HepG2 (cell line): ENCODE results near the gene BCDIN3D. TPM values are rescaled to one million over a fixed set of nuclear protein-coding genes. Genes with fewer than 3 reads are reported as not detected.

Experiments used
- ATAC-seq: fragments of 200-7000 bp; cut with Tn5 transposase; 3 replicates; pipeline ENCODE4 v1.9.1; 2020; ENCODE audit warnings: mild to moderate bottlenecking, moderate library complexity
- BruUV-seq: library from RNA; stranded (reverse); fragments of 400-500 nt; replicated peaks from 2 replicates; lab custom pipeline; 2021; lab: Mats Ljungman, UMichigan
- CTCF ChIA-PET: fragments of 300-600 bp; formaldehyde crosslinking; extraction: SDS; loops from one replicate; lab custom pipeline; 2021; ENCODE audit warnings: low total read pairs, inconsistent platforms, low intra/inter-chr PET ratio; lab: Yijun Ruan, JAX
- POLR2A ChIA-PET: fragments of 350-600 bp; sonication (Branson Sonifier 250); formaldehyde crosslinking; loops from one replicate; lab custom pipeline; 2020; ENCODE audit warnings: antibody characterized with exemption, inconsistent platforms; lab: Yijun Ruan, JAX
- DNase-seq: peaks from one replicate; pipeline ENCODE4 v3.0.0-alpha.2; 2015; ENCODE audit warnings: low spot score
- FAIRE-seq: peaks from 3 replicates; lab custom pipeline; 2011; peaks lifted over from hg19 to GRCh38; lab: Jason Lieb, UNC
- H2AFZ ChIP-seq: one replicate; pipeline ENCODE4 v1.6.1; 2011; ENCODE audit warnings: low read length, inconsistent platforms
- H3K27ac ChIP-seq: fragments of 300-600 bp; 3 replicates; pipeline ENCODE4 v1.8.0; 2011; ENCODE audit warnings: mixed run types, mild to moderate bottlenecking, mixed read lengths, low read length, inconsistent platforms; ENCODE audit not compliant: insufficient read depth; ENCODE audit errors: extremely low read length
- H3K27me3 ChIP-seq, 2 experiments: fragments of 200-600 bp in 1 of 2; 2 replicates in 1 of 2; 3 replicates in 1 of 2; pipeline versions ENCODE4 v1.6.0 to v1.8.0; 2011; ENCODE audit warnings: low read length in 2 of 2, mild to moderate bottlenecking in 2 of 2, moderate library complexity in 2 of 2, inconsistent platforms in 1 of 2; ENCODE audit not compliant: insufficient read depth in 2 of 2, control insufficient read depth in 1 of 2
- H3K36me3 ChIP-seq, 2 experiments: fragments of 200-600 bp in 1 of 2; replicated peaks in 1 of 2; 2 replicates in 1 of 2; 3 replicates in 1 of 2; pipeline versions ENCODE4 v1.5.1 to v1.8.0; 2011; ENCODE audit warnings: low read length in 2 of 2, inconsistent platforms in 1 of 2; ENCODE audit not compliant: insufficient read depth in 2 of 2, control insufficient read depth in 1 of 2
- H3K4me1 ChIP-seq: 2 replicates; pipeline ENCODE4 v1.5.1; 2012; ENCODE audit warnings: low read length, inconsistent platforms; ENCODE audit not compliant: insufficient read depth
- H3K4me2 ChIP-seq: 2 replicates; pipeline ENCODE4 v1.6.0; 2011; ENCODE audit warnings: low read depth, low read length, inconsistent platforms
- H3K4me3 ChIP-seq, 3 experiments: fragments of 200-600 bp in 1 of 3; sonication (generic), shearing (Covaris generic) in 1 of 3; replicated peaks in 1 of 3; 2 replicates each; pipeline ENCODE4 v1.5.1; 2011 to 2016; ENCODE audit warnings: low read length in 3 of 3, inconsistent platforms in 2 of 3, low read depth in 2 of 3, mild to moderate bottlenecking in 2 of 3, control low read depth in 1 of 3, mixed read lengths in 1 of 3; ENCODE audit not compliant: insufficient read depth in 1 of 3
- H3K79me2 ChIP-seq: one replicate; pipeline ENCODE4 v1.6.1; 2011; ENCODE audit warnings: low read length, inconsistent platforms; ENCODE audit not compliant: insufficient read depth
- H3K9ac ChIP-seq: 2 replicates; pipeline ENCODE4 v1.6.0; 2011; ENCODE audit warnings: mild to moderate bottlenecking, low read depth, low read length, inconsistent platforms; ENCODE audit not compliant: insufficient read depth
- H3K9me3 ChIP-seq: 2 replicates; pipeline ENCODE4 v1.5.1; 2012; ENCODE audit warnings: mild to moderate bottlenecking, low read length
- H4K20me1 ChIP-seq: 2 replicates; pipeline ENCODE4 v1.6.0; 2011; ENCODE audit warnings: inconsistent platforms, mild to moderate bottlenecking, low read length, moderate library complexity; ENCODE audit not compliant: insufficient read depth
- AHDC1 ChIP-seq: sonication (generic); formaldehyde crosslinking; IDR thresholded peaks from 2 replicates; pipeline ENCODE4 v1.5.1; 2020; ENCODE audit warnings: mild to moderate bottlenecking, missing genetic modification reagents, borderline replicate concordance
- RARG ChIP-seq: sonication (generic); formaldehyde crosslinking; IDR thresholded peaks from 2 replicates; pipeline ENCODE4 v1.4.0; 2020; ENCODE audit warnings: low read depth, mild to moderate bottlenecking, missing genetic modification reagents
- WGBS: methylation state at CpG from one replicate; pipeline ENCODE4 v1.1.6; 2017; ENCODE audit warnings: low lambda C conversion rate; 5-methylcytosine and 5-hydroxymethylcytosine counted together
- in situ Hi-C: cut with HindIII; loops from 2 replicates; pipeline ENCODE4 v1.10.0; 2017; ENCODE audit warnings: low pct_unique_long_range_greater_than_20kb; ENCODE audit not compliant: extremely low pct_ligation_motif_present
- intact Hi-C: fragments of 100-400 bp; cut with micrococcal nuclease; formaldehyde crosslinking; loops from one replicate; pipeline ENCODE4 v1.10.0; 2022; ENCODE audit not compliant: unreplicated experiment
- polyA plus RNA-seq, 8 experiments: library from polyadenylated mRNA; depleted of rRNA in 3 of 8; stranded (reverse) in 7 of 8; unstranded in 1 of 8; fragments of >200 nt; fragmentation: Illumina TruSeq in 4 of 8; extraction: Trizol in 4 of 8; gene quantifications; 2 replicates each; pipeline versions ENCODE4 v1.2.1 to v1.2.3, GENCODE V29; 2011 to 2016; ENCODE audit warnings: low read depth in 4 of 8, missing spikeins in 1 of 8, mixed read lengths in 1 of 8; ENCODE audit not compliant: insufficient read depth in 1 of 8
- total RNA-seq, 5 experiments: library from RNA; depleted of rRNA; stranded (reverse); fragments of >200 nt; fragmentation: Illumina TruSeq; extraction: Trizol; gene quantifications; 2 replicates each; pipeline ENCODE4 v1.2.3, GENCODE V29; 2016; ENCODE audit warnings: low read depth in 1 of 5

The BCDIN3D gene
- total and polyA plus RNA-seq, 2 of the 13 experiments (the other 11 are each of a cell fraction or from before 2014, with no cell fraction given): 2.2 to 2.5 TPM

DNA sequence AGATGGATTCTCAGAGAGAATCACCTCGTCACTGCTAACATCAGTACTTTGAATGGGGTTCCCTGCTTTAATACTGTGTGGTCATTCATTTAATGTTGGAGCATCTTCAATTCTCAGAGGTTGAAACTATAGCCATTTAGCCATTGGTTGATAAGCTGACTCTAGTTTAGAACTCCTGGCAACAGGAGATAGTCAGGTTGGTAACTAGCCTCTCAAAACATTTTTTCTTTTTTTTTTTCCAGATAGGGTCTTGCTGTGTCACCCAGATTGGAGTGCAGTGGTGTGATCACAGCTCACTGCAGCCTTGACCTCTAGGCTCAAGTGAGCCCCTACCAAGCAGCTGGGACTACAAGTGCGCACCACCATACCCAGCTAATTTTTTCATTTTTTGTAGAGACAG, 11.2 kb downstream of the BCDIN3D start:
- H3K36me3 ChIP-seq: no peaks in the 10 kb centered on the region
- FAIRE-seq (no peak), ATAC-seq (no peak), DNase-seq (no peak)
- H3K79me2 ChIP-seq: peaks cover 10% of the 10 kb centered on the region
- H3K27ac ChIP-seq: no peak overlapping the region
- no peaks in the 10 kb centered on the region for H3K9me3 ChIP-seq
- no peaks in the 10 kb centered on the region; a peak in 1 of 5 replicates for H3K27me3 ChIP-seq
- no TSS peak for BruUV-seq
- no peak overlapping the region for H3K4me3 ChIP-seq
- H3K9ac ChIP-seq: no peak overlapping the region
- H4K20me1 ChIP-seq: peaks cover 4% of the 10 kb centered on the region; the same call in 1 of the 2 replicates
- peaks cover 35% of the 10 kb centered on the region for H3K4me1 ChIP-seq
- intact Hi-C loops: no loop called here
- TF ChIP-seq AHDC1 (CRISPR knock-in tag) (no peak), RARG (no peak)
- no peak overlapping the region for H2AFZ ChIP-seq
- ChIA-PET POLR2A (interaction anchor here (1.4 to 2.7 kb wide), 2 partner anchors 10 to 12 kb away, joined by 3 to 7 read pairs; partner anchors contain the start of gene BCDIN3D), CTCF (no interaction called here)
- 86% methylated on average over 2 of the region's 2 CpGs for WGBS
- no peak overlapping the region for H3K4me2 ChIP-seq
- in situ Hi-C loops: loop anchor here (10.0 kb wide), 1 partner anchor 57 kb away; no protein-coding TSS in a partner anchor
